ENCODE results near the gene IGSF21.

The IGSF21 gene

GRCh38 chr1:18192182-18192581 lies 84.6 kb downstream of the IGSF21 start:
- Histone ChIP-seq H3K9me3 (no peaks in the 10 kb centered on the region), H3K4me3 (no peak overlapping the region), H3K4me1 (no peaks in the 10 kb centered on the region), H3K36me3 (replicated peaks) (no peaks in the 10 kb centered on the region), H3K27me3 (ENCODE audit: low read depth) (peaks cover 27% of the 10 kb centered on the region)
- in situ Hi-C loops (cut with MboI; ENCODE audit: low sequenced_read_pairs), result no loop called here
- DNase-seq (ENCODE audit: low spot score in 2 of 2), result no peak

DNA sequence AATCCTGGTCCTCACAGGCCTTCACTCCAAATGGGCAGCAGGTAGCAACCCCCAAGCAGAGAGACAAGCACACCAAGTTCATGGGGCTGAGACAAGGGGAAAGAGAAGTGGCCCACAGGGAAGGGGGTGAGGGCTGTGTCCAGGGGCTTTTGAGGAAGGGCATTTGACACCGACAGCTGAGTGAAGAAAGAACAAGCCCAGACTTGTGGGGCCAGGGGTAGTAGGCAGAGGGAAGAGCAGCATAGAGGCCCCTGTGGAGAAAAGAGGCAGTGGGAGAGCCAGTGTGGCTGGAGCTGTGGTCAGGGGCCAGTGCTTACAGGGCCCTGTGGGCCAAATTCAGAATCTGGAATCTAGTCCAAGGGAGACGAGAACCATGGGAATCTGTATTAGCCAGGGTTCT lies 85.4 kb downstream of the IGSF21 start:
- Histone ChIP-seq H3K36me3 (replicated peaks) (no peaks in the 10 kb centered on the region), H3K4me3 (no peak overlapping the region), H3K27me3 (ENCODE audit: low read depth) (peaks cover 32% of the 10 kb centered on the region), H3K4me1 (no peaks in the 10 kb centered on the region), H3K9me3 (no peaks in the 10 kb centered on the region)
- no peak for DNase-seq (ENCODE audit: low spot score in 2 of 2)
- in situ Hi-C loops (cut with MboI; ENCODE audit: low sequenced_read_pairs), result no loop called here

- Histone ChIP-seq H3K9me3 (no peaks in the 10 kb centered on the region), H3K4me1 (no peaks in the 10 kb centered on the region), H3K36me3 (replicated peaks) (no peaks in the 10 kb centered on the region), H3K4me3 (no peak overlapping the region), H3K27me3 (ENCODE audit: low read depth) (peaks cover 49% of the 10 kb centered on the region)
- no peak for DNase-seq (ENCODE audit: low spot score in 2 of 2)
- in situ Hi-C loops (cut with MboI; ENCODE audit: low sequenced_read_pairs), result no loop called here
These were observed 89.7 kb downstream of the IGSF21 start for GRCh38 chr1:18197299-18197698.

GRCh38 chr1:18198260-18198659 lies 90.7 kb downstream of the IGSF21 start:
- H3K9me3 ChIP-seq, result no peaks in the 10 kb centered on the region
- in situ Hi-C loops (cut with MboI; ENCODE audit: low sequenced_read_pairs), result no loop called here
- H3K4me1 ChIP-seq, result no peaks in the 10 kb centered on the region
- no peaks in the 10 kb centered on the region for H3K36me3 ChIP-seq (replicated peaks)
- H3K27me3 ChIP-seq (ENCODE audit: low read depth), result peaks cover 49% of the 10 kb centered on the region
- H3K4me3 ChIP-seq, result no peak overlapping the region
- no peak for DNase-seq (ENCODE audit: low spot score in 2 of 2)

GRCh38 chr1:18199462-18199861 lies 91.9 kb downstream of the IGSF21 start:
- in situ Hi-C loops (cut with MboI; ENCODE audit: low sequenced_read_pairs), result no loop called here
- no peak for DNase-seq (ENCODE audit: low spot score in 2 of 2)
- peaks cover 44% of the 10 kb centered on the region for H3K27me3 ChIP-seq (ENCODE audit: low read depth)

DNA sequence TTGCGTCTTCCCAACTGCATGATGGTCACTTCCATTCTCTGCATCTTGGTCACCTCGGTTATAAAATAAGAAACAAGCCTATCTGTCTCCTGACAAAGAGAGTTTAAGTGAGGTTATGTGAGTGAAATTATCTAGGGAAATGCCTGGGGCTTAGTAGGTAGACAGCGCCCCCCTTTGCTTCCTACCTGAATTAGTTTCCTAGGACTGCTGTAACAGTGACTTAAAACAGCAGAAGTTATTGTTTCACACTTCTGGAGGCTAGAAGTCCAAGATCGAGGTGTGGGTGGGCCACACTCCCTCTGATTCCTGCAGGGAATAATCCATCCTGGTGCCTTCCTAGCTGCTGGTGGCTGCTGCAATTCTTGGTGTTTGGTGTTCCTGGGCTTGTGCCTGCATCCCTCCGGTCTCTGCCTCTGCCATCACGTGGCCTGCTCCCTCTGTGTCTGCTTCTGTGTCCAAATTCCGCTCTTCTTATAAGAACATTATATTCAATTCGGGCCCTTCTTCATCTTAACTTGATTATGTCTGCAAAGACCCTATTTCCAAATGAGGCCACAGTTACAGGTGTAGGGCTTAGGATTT lies 92.6 kb downstream of the IGSF21 start:
- Histone ChIP-seq H3K9me3 (no peaks in the 10 kb centered on the region), H3K36me3 (replicated peaks) (no peaks in the 10 kb centered on the region), H3K4me1 (no peaks in the 10 kb centered on the region), H3K27me3 (ENCODE audit: low read depth) (peaks cover 43% of the 10 kb centered on the region), H3K4me3 (no peak overlapping the region)
- in situ Hi-C loops (cut with MboI; ENCODE audit: low sequenced_read_pairs), result no loop called here
- no peak for DNase-seq (ENCODE audit: low spot score in 2 of 2)

More at GRCh38 chr1:18199462-18199861, 91.9 kb downstream of the IGSF21 start:
- Histone ChIP-seq H3K9me3 (no peaks in the 10 kb centered on the region), H3K4me1 (no peaks in the 10 kb centered on the region), H3K4me3 (no peak overlapping the region), H3K36me3 (replicated peaks) (no peaks in the 10 kb centered on the region)

- H3K9me3 ChIP-seq, result no peaks in the 10 kb centered on the region
- no peak for DNase-seq (ENCODE audit: low spot score in 2 of 2)
- no peak overlapping the region for H3K4me3 ChIP-seq
- H3K36me3 ChIP-seq (replicated peaks), result no peaks in the 10 kb centered on the region
- peaks cover 40% of the 10 kb centered on the region for H3K27me3 ChIP-seq (ENCODE audit: low read depth)
- H3K4me1 ChIP-seq, result no peaks in the 10 kb centered on the region
- in situ Hi-C loops (cut with MboI; ENCODE audit: low sequenced_read_pairs), result no loop called here
These were observed 93.3 kb downstream of the IGSF21 start for GRCh38 chr1:18200918-18201317.

- in situ Hi-C loops (cut with MboI; ENCODE audit: low sequenced_read_pairs), result no loop called here
These were observed 94.6 kb downstream of the IGSF21 start for GRCh38 chr1:18201997-18202719.

GRCh38 chr1:18203645-18204044 lies 96.0 kb downstream of the IGSF21 start:
- H3K4me1 ChIP-seq, result no peaks in the 10 kb centered on the region
- no peaks in the 10 kb centered on the region for H3K9me3 ChIP-seq
- H3K4me3 ChIP-seq, result no peak overlapping the region
- DNase-seq (ENCODE audit: low spot score in 2 of 2), result no peak
- peaks cover 15% of the 10 kb centered on the region for H3K27me3 ChIP-seq (ENCODE audit: low read depth)
- in situ Hi-C loops (cut with MboI; ENCODE audit: low sequenced_read_pairs), result no loop called here
- no peaks in the 10 kb centered on the region for H3K36me3 ChIP-seq (replicated peaks)

More at GRCh38 chr1:18201997-18202719, 94.6 kb downstream of the IGSF21 start:
- DNase-seq (ENCODE audit: low spot score in 2 of 2), result no peak
- Histone ChIP-seq H3K27me3 (ENCODE audit: low read depth) (peaks cover 29% of the 10 kb centered on the region), H3K4me3 (no peak overlapping the region), H3K36me3 (replicated peaks) (no peaks in the 10 kb centered on the region), H3K9me3 (no peaks in the 10 kb centered on the region), H3K4me1 (no peaks in the 10 kb centered on the region)

GRCh38 chr1:18204575-18204974 lies 97.0 kb downstream of the IGSF21 start:
- in situ Hi-C loops (cut with MboI; ENCODE audit: low sequenced_read_pairs), result no loop called here
- DNase-seq (ENCODE audit: low spot score in 2 of 2), result no peak
- Histone ChIP-seq H3K9me3 (no peaks in the 10 kb centered on the region), H3K36me3 (replicated peaks) (no peaks in the 10 kb centered on the region), H3K4me1 (no peaks in the 10 kb centered on the region), H3K27me3 (ENCODE audit: low read depth) (peaks cover 9% of the 10 kb centered on the region), H3K4me3 (no peak overlapping the region)

DNA sequence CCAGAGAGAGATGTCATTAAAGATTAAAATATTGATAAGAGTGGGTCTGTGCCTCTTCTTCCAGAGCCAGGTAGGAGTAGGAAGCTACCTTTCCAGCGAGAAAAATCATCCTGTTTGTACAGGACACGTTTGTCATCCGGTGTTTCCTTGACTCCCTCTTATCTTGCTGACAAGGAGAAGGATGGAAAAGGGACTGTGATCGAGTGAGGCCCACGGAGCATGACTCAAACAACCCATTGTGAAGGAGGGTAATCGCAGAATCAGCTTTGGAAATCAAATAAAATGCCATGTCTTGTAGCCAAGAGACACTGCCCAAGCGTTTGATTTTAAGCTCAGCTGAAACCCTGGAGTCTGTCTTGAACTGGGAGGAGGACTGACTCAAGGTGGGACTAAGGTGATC lies 97.7 kb downstream of the IGSF21 start:
- Histone ChIP-seq H3K4me1 (no peaks in the 10 kb centered on the region), H3K4me3 (no peak overlapping the region), H3K36me3 (replicated peaks) (no peaks in the 10 kb centered on the region), H3K27me3 (ENCODE audit: low read depth) (peaks cover 6% of the 10 kb centered on the region), H3K9me3 (no peaks in the 10 kb centered on the region)
- in situ Hi-C loops (cut with MboI; ENCODE audit: low sequenced_read_pairs), result no loop called here
- no peak for DNase-seq (ENCODE audit: low spot score in 2 of 2)

DNA sequence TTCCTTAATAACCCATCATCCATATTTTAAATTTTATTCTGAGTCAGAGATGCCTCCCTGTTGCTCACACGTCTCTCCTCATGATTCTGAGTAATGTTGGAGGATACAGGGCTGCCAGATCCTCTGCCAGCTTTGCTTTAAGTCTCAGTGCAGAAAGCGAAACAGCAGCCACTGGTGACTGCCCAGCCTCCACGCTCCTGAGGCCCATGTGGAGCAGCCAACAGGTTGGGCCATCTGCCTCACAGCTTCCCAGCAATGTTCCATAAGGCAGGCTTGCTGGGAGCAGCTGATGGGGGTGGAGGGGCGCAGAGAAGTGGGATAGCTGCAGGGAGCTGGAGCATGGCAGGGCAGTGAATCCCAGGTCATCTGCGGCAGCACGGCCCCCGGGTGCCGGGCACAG lies 104.2 kb downstream of the IGSF21 start:
- no peak for DNase-seq (ENCODE audit: low spot score in 2 of 2)
- in situ Hi-C loops (cut with MboI; ENCODE audit: low sequenced_read_pairs), result no loop called here
- Histone ChIP-seq H3K27me3 (ENCODE audit: low read depth) (no peaks in the 10 kb centered on the region), H3K4me3 (no peak overlapping the region), H3K36me3 (replicated peaks) (no peaks in the 10 kb centered on the region), H3K9me3 (no peaks in the 10 kb centered on the region), H3K4me1 (no peaks in the 10 kb centered on the region)

GRCh38 chr1:18217398-18218043 lies 109.9 kb downstream of the IGSF21 start:
- Histone ChIP-seq H3K27me3 (ENCODE audit: low read depth) (peaks cover 21% of the 10 kb centered on the region), H3K9me3 (no peaks in the 10 kb centered on the region), H3K4me1 (no peaks in the 10 kb centered on the region), H3K36me3 (replicated peaks) (no peaks in the 10 kb centered on the region), H3K4me3 (no peak overlapping the region)
- DNase-seq (ENCODE audit: low spot score in 2 of 2), result peak; percentile 36 to 45
- in situ Hi-C loops (cut with MboI; ENCODE audit: low sequenced_read_pairs), result no loop called here

DNA sequence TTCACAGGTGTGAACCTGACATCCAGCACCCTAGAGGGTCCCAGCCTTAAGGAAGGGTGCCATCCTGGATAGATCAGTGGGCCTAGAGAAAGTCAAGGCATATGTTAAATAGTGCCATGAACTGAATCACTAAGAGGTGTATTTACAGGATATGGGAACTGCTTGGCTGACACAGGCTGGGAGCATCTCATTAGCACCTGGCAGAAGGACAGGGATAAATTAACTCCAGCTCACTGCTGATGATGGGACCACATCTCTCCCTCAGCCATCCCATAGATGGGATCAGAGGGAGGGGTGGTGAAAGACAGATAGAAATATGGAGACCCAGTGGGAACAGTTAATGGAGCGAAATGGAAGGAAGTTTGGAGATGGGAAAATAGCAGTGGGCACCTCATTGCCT lies 122.0 kb downstream of the IGSF21 start:
- H3K36me3 ChIP-seq (replicated peaks), result no peaks in the 10 kb centered on the region
- DNase-seq (ENCODE audit: low spot score in 2 of 2), result no peak
- H3K4me1 ChIP-seq, result no peaks in the 10 kb centered on the region
- H3K4me3 ChIP-seq, result no peak overlapping the region
- 0 out of 2 replicates have a peak, but pooled peaks cover 4% of the 10 kb centered on the region for H3K27me3 ChIP-seq (ENCODE audit: low read depth)
- H3K9me3 ChIP-seq, result no peaks in the 10 kb centered on the region; the same call in 1 of the 2 replicates
- in situ Hi-C loops (cut with MboI; ENCODE audit: low sequenced_read_pairs), result no loop called here

All from HAP-1 (cell line).